Pancreas (tissue), 10 donors: Measurements from ENCODE around the gene PAX3. TPM values are rescaled to one million over a fixed set of nuclear protein-coding genes. Genes with fewer than 3 reads are reported as not detected.

Experiments
- ATAC-seq, 4 donors: fragments of 200-7000 bp; cut with Tn5 transposase; one replicate each; pipeline versions ENCODE4 v1.8.0 to v1.9.1; 2020; ENCODE audit warnings: mild to moderate bottlenecking in 4 of 4, moderate library complexity in 4 of 4
- DNase-seq, 6 donors: peaks; one replicate each; pipeline ENCODE4 v3.0.0-alpha.2; 2020
- FAIRE-seq: peaks from 2 replicates; lab custom pipeline; 2012; peaks lifted over from hg19 to GRCh38; lab: Jason Lieb, UNC
- H3K27ac ChIP-seq, 4 donors: fragments of 200-600 bp; sonication (generic); 1 replicate in 3 of 4; 2 replicates in 1 of 4; pipeline versions ENCODE4 v1.5.0 to v1.8.0; 2020
- H3K27me3 ChIP-seq, 4 donors: fragments of 200-600 bp; one replicate each; pipeline ENCODE4 v1.8.0; 2021
- H3K36me3 ChIP-seq, 3 donors: fragments of 200-600 bp; sonication (generic) in 1 of 3; one replicate each; pipeline versions ENCODE4 v1.5.0 to v1.8.0; 2020 to 2021
- H3K4me1 ChIP-seq, 3 donors: fragments of 200-600 bp; one replicate each; pipeline ENCODE4 v1.8.0; 2021
- H3K4me3 ChIP-seq, 4 donors: fragments of 200-600 bp; sonication (generic) in 2 of 4; one replicate each; pipeline versions ENCODE4 v1.5.0 to v1.8.0; 2020 to 2021
- H3K9me3 ChIP-seq, 4 donors: fragments of 200-600 bp; one replicate each; pipeline ENCODE4 v1.8.0; 2021
- CTCF ChIP-seq, 4 donors: fragments of 200-600 bp; sonication (generic) in 3 of 4; IDR thresholded peaks; one replicate each; pipeline versions ENCODE4 v1.5.0 to v1.8.0; 2021; ENCODE audit warnings: antibody characterized with exemption in 4 of 4
- WGBS, 2 donors: extraction: QIAGEN DNeasy Blood & Tissue Kit; methylation state at CpG; one replicate each; pipeline ENCODE4 v1.1.7; 2013; 5-methylcytosine and 5-hydroxymethylcytosine counted together
- intact Hi-C, 3 donors: fragments of 100-400 bp; cut with DNase I; formaldehyde crosslinking; loops; one replicate each; pipeline versions ENCODE4 v1.11.1 to v1.14.2; 2022
- polyA plus RNA-seq, 2 donors: library from polyadenylated mRNA; stranded (reverse); fragments of 200-250 nt; gene quantifications; one replicate each; pipeline ENCODE4 v1.2.3, GENCODE V29; 2013
- total RNA-seq, 6 donors: library from RNA; stranded (reverse); fragmentation: NEBNext Ultra II Directional in 4 of 6; extraction: Animal tissue kit (Norgen Biotek cat#: 25700) in 4 of 6; gene quantifications; one replicate each; pipeline versions ENCODE4 v1.2.1 to v1.2.4, GENCODE V29; 2021 to 2023
- donor health status: healthy with polysubstance abuse.
- donor health status: DM: no; HTN: no; CAD: no; lungs with moderate emphysema.
- donor health status: DM: no; HTN: no; CAD: no.
- donor health status: control.
- donor health status: control.
- donor health status: Bipolar disorder and iron deficiency.
- donor health status: DM: yes; HTN: yes; CAD: no.
- donor health status: DM: no; HTN: no; CAD: no.
- donor health status: DM: no; HTN: no; CAD: no.
- donor health status: DM: yes; HTN: yes; CAD: no.

Gene PAX3
- total and polyA plus RNA-seq, 8 donors = not detected

- TF ChIP-seq CTCF (IDR thresholded peaks at IDR 0.05) = no peak
- H3K9me3 ChIP-seq = no peaks in the 10 kb centered on the region
- no peak overlapping the region for H3K4me3 ChIP-seq
- H3K27me3 ChIP-seq = no peaks in the 10 kb centered on the region
- intact Hi-C loops = no loop called here
- 52 to 53% methylated on average over 5 of the region's 5 CpGs for WGBS, 2 donors
- ATAC-seq (no peak), DNase-seq (no peak), FAIRE-seq (no peak)
- H3K36me3 ChIP-seq = no peaks in the 10 kb centered on the region
- no peaks in the 10 kb centered on the region for H3K4me1 ChIP-seq
- no peak overlapping the region for H3K27ac ChIP-seq
Measured at GRCh38 chr2:222249444-222249843, 49.4 kb downstream of the PAX3 start.

- intact Hi-C loops = no loop called here
Measured at GRCh38 chr2:222248818-222249217, 50.0 kb downstream of the PAX3 start.

GRCh38 chr2:222248256-222248655 lies 50.5 kb downstream of the PAX3 start:
- no peak for FAIRE-seq
- TF ChIP-seq CTCF (IDR thresholded peaks at IDR 0.05) = no peak
- intact Hi-C loops = no loop called here
- H3K27me3 ChIP-seq = no peaks in the 10 kb centered on the region
- DNase-seq = no peak
- no peaks in the 10 kb centered on the region for H3K4me1 ChIP-seq
- H3K4me3 ChIP-seq = no peak overlapping the region
- no peaks in the 10 kb centered on the region for H3K36me3 ChIP-seq
- no peaks in the 10 kb centered on the region for H3K9me3 ChIP-seq
- no peak overlapping the region for H3K27ac ChIP-seq
- ATAC-seq = no peak
- 43 to 46% methylated on average over 2 of the region's 2 CpGs for WGBS, 2 donors

More at GRCh38 chr2:222248818-222249217, 50.0 kb downstream of the PAX3 start:
- ATAC-seq = no peak
- H3K4me3 ChIP-seq = no peak overlapping the region
- no peak for FAIRE-seq
- no peaks in the 10 kb centered on the region for H3K36me3 ChIP-seq
- DNase-seq = no peak
- no peak for TF ChIP-seq CTCF (IDR thresholded peaks at IDR 0.05)
- H3K4me1 ChIP-seq = no peaks in the 10 kb centered on the region
- no peaks in the 10 kb centered on the region for H3K27me3 ChIP-seq
- H3K27ac ChIP-seq = no peak overlapping the region
- no peaks in the 10 kb centered on the region for H3K9me3 ChIP-seq
- WGBS, 2 donors = 34 to 36% methylated on average over 1 of the region's 1 CpG

- ATAC-seq (no peak), DNase-seq (no peak), FAIRE-seq (no peak)
- intact Hi-C loops = no loop called here
- Histone ChIP-seq H3K4me3 (no peak overlapping the region), H3K36me3 (no peaks in the 10 kb centered on the region), H3K27ac (no peak overlapping the region), H3K9me3 (no peaks in the 10 kb centered on the region), H3K27me3 (peaks cover 0 to 24% (median 7%) of the 10 kb centered on the region in 4 donors), H3K4me1 (peaks cover 0 to 7% (median 5%) of the 10 kb centered on the region in 3 donors)
- TF ChIP-seq CTCF (IDR thresholded peaks at IDR 0.05) = no peak
Measured at GRCh38 chr2:222242532-222242931, 56.3 kb downstream of the PAX3 start.

GRCh38 chr2:222241128-222241870 lies 57.5 kb downstream of the PAX3 start:
- FAIRE-seq = no peak
- no peak for TF ChIP-seq CTCF (IDR thresholded peaks at IDR 0.05)
- H3K4me3 ChIP-seq = no peak overlapping the region
- H3K9me3 ChIP-seq = no peaks in the 10 kb centered on the region
- ATAC-seq = peak in 2 of 4 donors; percentile 28 to 43
- WGBS, 2 donors = 11 to 12% methylated on average over 10 of the region's 10 CpGs
- no peak for DNase-seq
- peaks cover 0 to 7% (median 5%) of the 10 kb centered on the region in 3 donors for H3K4me1 ChIP-seq
- intact Hi-C loops = no loop called here
- H3K27ac ChIP-seq = no peak overlapping the region
- peaks cover 0 to 24% (median 7%) of the 10 kb centered on the region in 4 donors for H3K27me3 ChIP-seq
- no peaks in the 10 kb centered on the region for H3K36me3 ChIP-seq
